Prostate gland (tissue), 2 donors: ENCODE results near the gene MS4A6E.
"Not testable (repeated sequence)": the region's sequence is repeated elsewhere in the genome, so short reads cannot be mapped to it uniquely, and the experiment has no call there.

ENCODE experiments used
- CTCF ChIP-seq, 4 experiments: fragments of 200-600 bp in 2 of 4; fragments of 450-650 bp in 2 of 4; sonication (generic) in 2 of 4; IDR thresholded peaks; 1 replicate in 3 of 4; 2 replicates in 1 of 4; pipeline ENCODE4 v1.5.1; 2016 to 2019; ENCODE audit warnings: antibody characterized with exemption in 4 of 4, mild to moderate bottlenecking in 2 of 4, moderate library complexity in 2 of 4
- POLR2A ChIP-seq: fragments of 450-650 bp; IDR thresholded peaks from one replicate; pipeline ENCODE4 v1.6.1; 2016; ENCODE audit warnings: antibody characterized with exemption, mild to moderate bottlenecking
- POLR2AphosphoS5 ChIP-seq: sonication (generic); formaldehyde crosslinking; IDR thresholded peaks from one replicate; pipeline ENCODE4 v1.6.1; 2017; ENCODE audit warnings: antibody characterized with exemption

- TF ChIP-seq CTCF (IDR thresholded peaks at IDR 0.05); POLR2A; POLR2AphosphoS5: not testable (repeated sequence)
Measured at GRCh38 chr11:60301884-60302283, 25.2 kb upstream of the MS4A6E start.
